Superior temporal gyrus (tissue), 1 donor: ENCODE results near the gene JMJD6.

Source experiments
- DNase-seq: peaks from one replicate; pipeline ENCODE4 v3.0.0-alpha.2; 2016; ENCODE audit errors: extremely low spot score

The JMJD6 gene

GRCh38 chr17:76679239-76679638, 47.2 kb downstream of the JMJD6 start:
- no peak for DNase-seq

- DNase-seq, result no peak
Observed at GRCh38 chr17:76678330-76678729, 48.1 kb downstream of the JMJD6 start.

GRCh38 chr17:76677406-76677805, 49.0 kb downstream of the JMJD6 start:
- DNase-seq, result no peak

GRCh38 chr17:76676629-76677028, 49.8 kb downstream of the JMJD6 start:
- no peak for DNase-seq

- no peak for DNase-seq
Observed at GRCh38 chr17:76675648-76676047, 50.8 kb downstream of the JMJD6 start.

GRCh38 chr17:76674600-76674999, 51.8 kb downstream of the JMJD6 start:
- DNase-seq, result no peak

GRCh38 chr17:76673729-76674128, 52.7 kb downstream of the JMJD6 start:
- no peak for DNase-seq

- no peak for DNase-seq
Observed at GRCh38 chr17:76672892-76673291, 53.5 kb downstream of the JMJD6 start.

- peak; percentile 14 for DNase-seq
Observed at GRCh38 chr17:76672270-76672851, 54.0 kb downstream of the JMJD6 start.

- no peak for DNase-seq
Observed at GRCh38 chr17:76671912-76672262, 54.5 kb downstream of the JMJD6 start.

GRCh38 chr17:76671123-76671911, 55.1 kb downstream of the JMJD6 start:
- DNase-seq, result peak; percentile 100

GRCh38 chr17:76670718-76671122, 55.7 kb downstream of the JMJD6 start:
- no peak for DNase-seq

GRCh38 chr17:76670020-76670717, 56.2 kb downstream of the JMJD6 start:
- no peak for DNase-seq
